HEK293 (cell line): ENCODE results near the gene ASF1B.
A peak's percentile ranks its signal among the peaks of the same experiment; 100 is the strongest.

Source experiments
- CTCF ChIA-PET: fragments of 350-600 bp; formaldehyde crosslinking; extraction: SDS; loops from one replicate; lab custom pipeline; 2021; ENCODE audit warnings: antibody characterized with exemption; lab: Yijun Ruan, JAX
- POLR2A ChIA-PET: fragments of 300-600 bp; formaldehyde crosslinking; extraction: SDS; loops from one replicate; lab custom pipeline; 2020; ENCODE audit warnings: antibody characterized with exemption, inconsistent platforms; lab: Yijun Ruan, JAX
- H3K27ac ChIP-seq: fragments of 200-500 bp; sonication (Bioruptor generic); 2 replicates; pipeline ENCODE4 v1.5.1; 2014; ENCODE audit warnings: low read depth, low read length, control low read depth, inconsistent platforms; ENCODE audit errors: extremely low read depth
- H3K36me3 ChIP-seq, 2 experiments: fragments of 200-500 bp in 1 of 2; sonication (Bioruptor generic) in 1 of 2; 1 replicate in 1 of 2; 2 replicates in 1 of 2; pipeline ENCODE4 v1.5.1; 2014 to 2017; ENCODE audit warnings: inconsistent platforms in 2 of 2, low read length in 2 of 2; ENCODE audit not compliant: control insufficient read depth in 2 of 2, insufficient read depth in 1 of 2
- H3K4me1 ChIP-seq: fragments of 200-500 bp; sonication (Bioruptor generic); 2 replicates; pipeline ENCODE4 v1.5.1; 2014; ENCODE audit warnings: mild to moderate bottlenecking, low read length, inconsistent platforms; ENCODE audit not compliant: control insufficient read depth, insufficient read depth
- H3K4me3 ChIP-seq: 2 replicates; pipeline ENCODE4 v1.5.1; 2011; ENCODE audit warnings: low read depth, mild to moderate bottlenecking, control low read depth, low read length, moderate library complexity
- H3K9me3 ChIP-seq: fragments of 200-500 bp; sonication (Bioruptor generic); 2 replicates; pipeline ENCODE4 v1.5.1; 2014; ENCODE audit warnings: low read depth, low read length, inconsistent platforms; ENCODE audit not compliant: control insufficient read depth, insufficient read depth
- BCL11A ChIP-seq: fragments of 450-650 bp; formaldehyde crosslinking; IDR thresholded peaks from 2 replicates; pipeline ENCODE4 v1.5.1; 2016; ENCODE audit warnings: low read depth, missing biosample characterization, missing genetic modification characterization
- FEZF1 ChIP-seq: fragments of 450-650 bp; formaldehyde crosslinking; IDR thresholded peaks from 2 replicates; pipeline ENCODE4 v1.5.1; 2016; ENCODE audit warnings: missing biosample characterization, missing genetic modification characterization
- KLF8 ChIP-seq: fragments of 450-650 bp; formaldehyde crosslinking; IDR thresholded peaks from 2 replicates; pipeline ENCODE4 v1.5.1; 2016; ENCODE audit warnings: missing biosample characterization, missing genetic modification characterization
- MYNN ChIP-seq: fragments of 450-650 bp; formaldehyde crosslinking; IDR thresholded peaks from 2 replicates; pipeline ENCODE4 v1.5.1; 2016; ENCODE audit warnings: missing biosample characterization, missing genetic modification characterization, borderline replicate concordance
- ZBTB1 ChIP-seq: fragments of 450-650 bp; formaldehyde crosslinking; IDR thresholded peaks from 2 replicates; pipeline ENCODE4 v1.5.1; 2016; ENCODE audit warnings: missing biosample characterization, missing genetic modification characterization
- ZNF121 ChIP-seq: fragments of 450-650 bp; formaldehyde crosslinking; IDR thresholded peaks from 2 replicates; pipeline ENCODE4 v1.5.1; 2016; ENCODE audit warnings: missing biosample characterization, missing genetic modification characterization
- ZNF394 ChIP-seq: fragments of 450-650 bp; formaldehyde crosslinking; IDR thresholded peaks from 2 replicates; pipeline ENCODE4 v1.5.1; 2016; ENCODE audit warnings: missing biosample characterization, missing genetic modification characterization, mild to moderate bottlenecking, moderate library complexity, borderline replicate concordance
- ZNF416 ChIP-seq: fragments of 450-650 bp; formaldehyde crosslinking; IDR thresholded peaks from 2 replicates; pipeline ENCODE4 v1.5.1; 2016; ENCODE audit warnings: missing biosample characterization, missing genetic modification characterization
- ZNF530 ChIP-seq: fragments of 450-650 bp; formaldehyde crosslinking; IDR thresholded peaks from 2 replicates; pipeline ENCODE4 v1.5.1; 2016; ENCODE audit warnings: low read depth, missing biosample characterization, missing genetic modification characterization
- ZNF623 ChIP-seq: fragments of 450-650 bp; formaldehyde crosslinking; IDR thresholded peaks from 2 replicates; pipeline ENCODE4 v1.5.1; 2016; ENCODE audit warnings: missing biosample characterization, missing genetic modification characterization
- ZNF677 ChIP-seq: fragments of 450-650 bp; IDR thresholded peaks from 2 replicates; pipeline ENCODE4 v1.5.0; 2018; ENCODE audit warnings: missing biosample characterization, mild to moderate bottlenecking, missing genetic modification characterization, moderate library complexity
- ZNF843 ChIP-seq: fragments of 450-650 bp; formaldehyde crosslinking; IDR thresholded peaks from 2 replicates; pipeline ENCODE4 v1.5.1; 2016; ENCODE audit warnings: missing biosample characterization, missing genetic modification characterization
- TF ChIP-seq, protein P1 (sequence below): fragments of 450-650 bp; formaldehyde crosslinking; IDR thresholded peaks from 2 replicates; pipeline ENCODE4 v1.5.1; 2017; ENCODE audit warnings: missing biosample characterization, missing genetic modification characterization
- TF ChIP-seq, protein P2 (sequence below): fragments of 450-650 bp; formaldehyde crosslinking; IDR thresholded peaks from 2 replicates; pipeline ENCODE4 v1.5.1; 2016; ENCODE audit warnings: missing biosample characterization, missing genetic modification characterization

The ASF1B gene

GRCh38 chr19:14102102-14102696 lies 34.2 kb downstream of the ASF1B start (continued):
- TF ChIP-seq, protein P1, sequence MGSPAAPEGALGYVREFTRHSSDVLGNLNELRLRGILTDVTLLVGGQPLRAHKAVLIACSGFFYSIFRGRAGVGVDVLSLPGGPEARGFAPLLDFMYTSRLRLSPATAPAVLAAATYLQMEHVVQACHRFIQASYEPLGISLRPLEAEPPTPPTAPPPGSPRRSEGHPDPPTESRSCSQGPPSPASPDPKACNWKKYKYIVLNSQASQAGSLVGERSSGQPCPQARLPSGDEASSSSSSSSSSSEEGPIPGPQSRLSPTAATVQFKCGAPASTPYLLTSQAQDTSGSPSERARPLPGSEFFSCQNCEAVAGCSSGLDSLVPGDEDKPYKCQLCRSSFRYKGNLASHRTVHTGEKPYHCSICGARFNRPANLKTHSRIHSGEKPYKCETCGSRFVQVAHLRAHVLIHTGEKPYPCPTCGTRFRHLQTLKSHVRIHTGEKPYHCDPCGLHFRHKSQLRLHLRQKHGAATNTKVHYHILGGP: no peak
- TF ChIP-seq ZNF623 (tag by site-specific recombination) (no peak), ZNF843 (tag by site-specific recombination) (no peak), ZNF530 (no peak), ZNF416 (tag by site-specific recombination) (no peak), ZBTB1 (tag by site-specific recombination) (no peak), BCL11A (no peak), MYNN (no peak)
- TF ChIP-seq, all 188 proteins: peak for 0

GRCh38 chr19:14101003-14101545 lies 35.3 kb downstream of the ASF1B start:
- no peaks in the 10 kb centered on the region for H3K9me3 ChIP-seq
- ChIA-PET POLR2A (no interaction called here), CTCF (interaction anchor here (0.6 to 1.1 kb wide), 2 partner anchors 23 to 26 kb away, joined by 3 to 4 read pairs; no protein-coding TSS in a partner anchor)
- H3K4me1 ChIP-seq: no peaks in the 10 kb centered on the region
- no peak overlapping the region for H3K27ac ChIP-seq
- H3K36me3 ChIP-seq: peaks cover 26 to 69% of the 10 kb centered on the region in 2 experiments; a peak in 2 of 3 replicates
- peak; percentile 56; the same call in 1 of the 2 replicates for TF ChIP-seq ZNF121
- no peak for TF ChIP-seq FEZF1 (tag by site-specific recombination)
- no peak overlapping the region for H3K4me3 ChIP-seq

- CTCF ChIA-PET: interaction anchor here (0.6 to 0.7 kb wide), 2 partner anchors 31 to 158 kb away, joined by 3 to 5 read pairs; no protein-coding TSS in a partner anchor
- Histone ChIP-seq H3K27ac (no peak overlapping the region), H3K9me3 (no peaks in the 10 kb centered on the region), H3K4me1 (no peaks in the 10 kb centered on the region), H3K4me3 (no peak overlapping the region), H3K36me3 (peaks cover 15 to 44% of the 10 kb centered on the region in 2 experiments; a peak in 2 of 3 replicates)
- POLR2A ChIA-PET: interaction anchor here (0.5 kb wide), 1 partner anchor 167 kb away, joined by 4 read pairs; no protein-coding TSS in a partner anchor
- no peak for TF ChIP-seq KLF8 (tag by site-specific recombination)
- TF ChIP-seq ZNF394: no peak
- no peak for TF ChIP-seq ZNF677 (tag by site-specific recombination)
Observed at GRCh38 chr19:14097532-14098151, 38.7 kb downstream of the ASF1B start.

- Histone ChIP-seq H3K9me3 (no peaks in the 10 kb centered on the region), H3K4me3 (no peak overlapping the region), H3K4me1 (no peaks in the 10 kb centered on the region), H3K27ac (no peak overlapping the region), H3K36me3 (peaks cover 15 to 37% of the 10 kb centered on the region in 2 experiments; a peak in 2 of 3 replicates)
- CTCF ChIA-PET: interaction anchor here (0.6 to 1.1 kb wide), 5 partner anchors 16 to 1180 kb away, joined by 3 to 4 read pairs (median 3); a partner anchor contains a TSS
- peak; percentile 77; the same call in 1 of the 2 replicates for TF ChIP-seq ZNF121
- TF ChIP-seq, protein P2, sequence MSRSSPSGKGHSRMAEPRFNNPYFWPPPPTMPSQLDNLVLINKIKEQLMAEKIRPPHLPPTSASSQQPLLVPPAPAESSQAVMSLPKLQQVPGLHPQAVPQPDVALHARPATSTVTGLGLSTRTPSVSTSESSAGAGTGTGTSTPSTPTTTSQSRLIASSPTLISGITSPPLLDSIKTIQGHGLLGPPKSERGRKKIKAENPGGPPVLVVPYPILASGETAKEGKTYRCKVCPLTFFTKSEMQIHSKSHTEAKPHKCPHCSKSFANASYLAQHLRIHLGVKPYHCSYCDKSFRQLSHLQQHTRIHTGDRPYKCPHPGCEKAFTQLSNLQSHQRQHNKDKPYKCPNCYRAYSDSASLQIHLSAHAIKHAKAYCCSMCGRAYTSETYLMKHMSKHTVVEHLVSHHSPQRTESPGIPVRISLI: 0 out of 2 replicates have a peak, but pooled peaks have one; percentile 0
- TF ChIP-seq FEZF1 (tag by site-specific recombination): no peak
- POLR2A ChIA-PET: interaction anchor here (0.7 to 1.7 kb wide), 2 partner anchors 27 to 40 kb away, joined by 4 to 7 read pairs; partner anchors contain the start of gene ASF1B
Observed at GRCh38 chr19:14096272-14096992, 40.0 kb downstream of the ASF1B start.
